DOHH2 (cell line): ENCODE results near the gene RAF1.

Source experiments
- CTCF ChIP-seq: fragments of 200-600 bp; sonication (generic); IDR thresholded peaks from one replicate; pipeline ENCODE4 v1.5.1; 2014; ENCODE audit warnings: antibody characterized with exemption, mild to moderate bottlenecking, low read depth, low read length; ENCODE audit not compliant: poor library complexity, severe bottlenecking
- EZH2phosphoT487 ChIP-seq: fragments of 200-600 bp; sonication (generic); IDR thresholded peaks from 2 replicates; pipeline ENCODE4 v1.6.1; 2017; ENCODE audit warnings: borderline replicate concordance, mild to moderate bottlenecking, antibody characterized with exemption, low read length, moderate library complexity, mixed read lengths

GRCh38 chr3:12612514-12613226 is 51.2 kb downstream of the RAF1 start:
- TF ChIP-seq CTCF: no peak
- no peak for TF ChIP-seq EZH2phosphoT487
